K562 (cell line): ENCODE results near the gene KCNK6. TPM values are rescaled to one million over a fixed set of nuclear protein-coding genes. Genes with fewer than 3 reads are reported as not detected.

Source experiments
- MCM5 ChIP-seq: fragments of 450-650 bp; IDR thresholded peaks from 2 replicates; pipeline ENCODE4 v1.6.1; 2016; ENCODE audit warnings: low read depth
- NBN ChIP-seq: fragments of 450-650 bp; IDR thresholded peaks from 2 replicates; pipeline ENCODE4 v1.6.1; 2016; ENCODE audit warnings: low read depth, mild to moderate bottlenecking
- RCOR1 ChIP-seq, 2 experiments: IDR thresholded peaks; 2 replicates each; pipeline ENCODE4 v1.6.1; 2012; ENCODE audit warnings: low read depth in 2 of 2, low read length in 2 of 2, borderline replicate concordance in 1 of 2, improper control_type of control experiment in 1 of 2
- RUNX1 ChIP-seq: sonication (generic); IDR thresholded peaks from 2 replicates; pipeline ENCODE4 v1.6.1; 2016; ENCODE audit warnings: antibody characterized with exemption, low read depth
- ZC3H11A ChIP-seq: IDR thresholded peaks from 2 replicates; pipeline ENCODE4 v1.6.1; 2012; ENCODE audit warnings: low read depth, low read length, improper control_type of control experiment
- ZNF79 ChIP-seq: fragments of 250-450 bp; sonication (Bioruptor Pico); IDR thresholded peaks from 2 replicates; pipeline ENCODE4 v1.4.0; 2020; ENCODE audit warnings: low read depth, mild to moderate bottlenecking, moderate library complexity
- polyA plus RNA-seq, 8 experiments: library from polyadenylated mRNA; depleted of rRNA in 4 of 8; stranded (reverse) in 5 of 8; unstranded in 3 of 8; fragments of >200 nt; fragmentation: Nextera tagmentation in 2 of 8; fragmentation: Illumina TruSeq in 1 of 8; extraction: Ambion mirVana in 2 of 8; extraction: Trizol in 1 of 8; gene quantifications; 2 replicates each; pipeline versions ENCODE4 v1.2.1 to v1.2.3, GENCODE V29; 2011 to 2014; ENCODE audit warnings: inconsistent platforms in 1 of 8, missing spikeins in 1 of 8
- total RNA-seq, 7 experiments: library from RNA; depleted of rRNA in 6 of 7; stranded (reverse); fragments of >200 nt in 6 of 7; fragmentation: Illumina TruSeq in 2 of 7; extraction: Trizol in 2 of 7; gene quantifications; 2 replicates each; pipeline versions ENCODE4 v1.2.1 to v1.2.3, GENCODE V29; 2011 to 2021; ENCODE audit warnings: low replicate concordance in 1 of 7
- TF ChIP-seq, protein P1 (sequence below), 2 experiments: fragments of 450-650 bp in 1 of 2; sonication (generic) in 1 of 2; formaldehyde crosslinking in 1 of 2; IDR thresholded peaks; 2 replicates each; pipeline versions ENCODE4 v1.7.1 to v1.9.0; 2016 to 2022; ENCODE audit warnings: inconsistent platforms in 1 of 2, mild to moderate bottlenecking in 1 of 2, missing genetic modification reagents in 1 of 2
- TF ChIP-seq, protein P2 (sequence below): fragments of 450-650 bp; IDR thresholded peaks from 2 replicates; pipeline ENCODE4 v1.7.0; 2016; ENCODE audit warnings: borderline replicate concordance

KCNK6 gene
- total and polyA plus RNA-seq, 9 of the 15 experiments (the other 6 are each of a cell fraction or from before 2014, with no cell fraction given) = 0.05 to 0.42 (median 0.15) TPM

DNA sequence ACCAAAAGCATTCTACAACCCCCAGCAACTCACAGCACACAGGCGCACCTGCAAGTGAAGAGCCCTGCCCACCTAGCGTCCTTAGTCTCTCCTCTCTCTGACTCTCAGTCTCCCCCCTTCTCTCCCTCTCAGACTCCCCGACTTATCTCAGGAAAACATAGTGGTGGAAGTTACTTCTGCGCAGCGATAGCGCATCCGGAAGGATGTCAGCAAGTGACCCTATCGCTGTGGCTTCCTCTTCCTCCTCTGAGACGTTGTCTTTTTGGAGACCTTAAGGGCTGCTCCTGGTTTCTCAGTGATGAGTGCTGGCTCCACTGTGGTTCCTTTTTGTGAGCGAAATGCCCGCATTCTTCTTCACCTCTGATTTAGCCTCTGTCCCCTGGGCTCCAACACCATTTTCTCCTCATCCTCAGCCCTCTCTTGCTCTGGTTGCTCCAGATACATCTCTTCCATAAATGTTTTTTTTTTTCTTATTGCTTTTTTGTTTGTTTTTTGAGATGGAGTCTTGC, 2.5 kb upstream of the KCNK6 start (continued):
- TF ChIP-seq, protein P1, sequence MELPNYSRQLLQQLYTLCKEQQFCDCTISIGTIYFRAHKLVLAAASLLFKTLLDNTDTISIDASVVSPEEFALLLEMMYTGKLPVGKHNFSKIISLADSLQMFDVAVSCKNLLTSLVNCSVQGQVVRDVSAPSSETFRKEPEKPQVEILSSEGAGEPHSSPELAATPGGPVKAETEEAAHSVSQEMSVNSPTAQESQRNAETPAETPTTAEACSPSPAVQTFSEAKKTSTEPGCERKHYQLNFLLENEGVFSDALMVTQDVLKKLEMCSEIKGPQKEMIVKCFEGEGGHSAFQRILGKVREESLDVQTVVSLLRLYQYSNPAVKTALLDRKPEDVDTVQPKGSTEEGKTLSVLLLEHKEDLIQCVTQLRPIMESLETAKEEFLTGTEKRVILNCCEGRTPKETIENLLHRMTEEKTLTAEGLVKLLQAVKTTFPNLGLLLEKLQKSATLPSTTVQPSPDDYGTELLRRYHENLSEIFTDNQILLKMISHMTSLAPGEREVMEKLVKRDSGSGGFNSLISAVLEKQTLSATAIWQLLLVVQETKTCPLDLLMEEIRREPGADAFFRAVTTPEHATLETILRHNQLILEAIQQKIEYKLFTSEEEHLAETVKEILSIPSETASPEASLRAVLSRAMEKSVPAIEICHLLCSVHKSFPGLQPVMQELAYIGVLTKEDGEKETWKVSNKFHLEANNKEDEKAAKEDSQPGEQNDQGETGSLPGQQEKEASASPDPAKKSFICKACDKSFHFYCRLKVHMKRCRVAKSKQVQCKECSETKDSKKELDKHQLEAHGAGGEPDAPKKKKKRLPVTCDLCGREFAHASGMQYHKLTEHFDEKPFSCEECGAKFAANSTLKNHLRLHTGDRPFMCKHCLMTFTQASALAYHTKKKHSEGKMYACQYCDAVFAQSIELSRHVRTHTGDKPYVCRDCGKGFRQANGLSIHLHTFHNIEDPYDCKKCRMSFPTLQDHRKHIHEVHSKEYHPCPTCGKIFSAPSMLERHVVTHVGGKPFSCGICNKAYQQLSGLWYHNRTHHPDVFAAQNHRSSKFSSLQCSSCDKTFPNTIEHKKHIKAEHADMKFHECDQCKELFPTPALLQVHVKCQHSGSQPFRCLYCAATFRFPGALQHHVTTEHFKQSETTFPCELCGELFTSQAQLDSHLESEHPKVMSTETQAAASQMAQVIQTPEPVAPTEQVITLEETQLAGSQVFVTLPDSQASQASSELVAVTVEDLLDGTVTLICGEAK (IDR thresholded peaks at IDR 0.05) = peak; percentile 85
- TF ChIP-seq, protein P1 (CRISPR knock-in tag; IDR thresholded peaks at IDR 0.05) = no peak
- TF ChIP-seq ZNF79 (CRISPR knock-in tag) (no peak), MCM5 (no peak), RUNX1 (peak; percentile 85; the same call in 1 of the 2 replicates), RCOR1 (IDR thresholded peaks at IDR 0.05; ENCODE audit: borderline replicate concordance in 1 of 2, low read depth in 2 of 2, low read length in 2 of 2) (peak in 1 of 2 experiments; percentile 97; a peak in 3 of 4 replicates), ZC3H11A (no peak), NBN (peak; percentile 96)
- TF ChIP-seq, protein P2, sequence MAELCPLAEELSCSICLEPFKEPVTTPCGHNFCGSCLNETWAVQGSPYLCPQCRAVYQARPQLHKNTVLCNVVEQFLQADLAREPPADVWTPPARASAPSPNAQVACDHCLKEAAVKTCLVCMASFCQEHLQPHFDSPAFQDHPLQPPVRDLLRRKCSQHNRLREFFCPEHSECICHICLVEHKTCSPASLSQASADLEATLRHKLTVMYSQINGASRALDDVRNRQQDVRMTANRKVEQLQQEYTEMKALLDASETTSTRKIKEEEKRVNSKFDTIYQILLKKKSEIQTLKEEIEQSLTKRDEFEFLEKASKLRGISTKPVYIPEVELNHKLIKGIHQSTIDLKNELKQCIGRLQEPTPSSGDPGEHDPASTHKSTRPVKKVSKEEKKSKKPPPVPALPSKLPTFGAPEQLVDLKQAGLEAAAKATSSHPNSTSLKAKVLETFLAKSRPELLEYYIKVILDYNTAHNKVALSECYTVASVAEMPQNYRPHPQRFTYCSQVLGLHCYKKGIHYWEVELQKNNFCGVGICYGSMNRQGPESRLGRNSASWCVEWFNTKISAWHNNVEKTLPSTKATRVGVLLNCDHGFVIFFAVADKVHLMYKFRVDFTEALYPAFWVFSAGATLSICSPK = no peak
